Hypothalamus (tissue), 51 donors: Measurements from ENCODE around the gene LRRN4CL.
A peak's percentile ranks its signal among the peaks of the same experiment; 100 is the strongest.
"Not testable (repeated sequence)": the region's sequence is repeated elsewhere in the genome, so short reads cannot be mapped to it uniquely, and the experiment has no call there.

Source experiments
- DNase-seq, 51 donors: peaks; one replicate each; lab custom pipeline; 2025; lab: John Stamatoyannopoulos, UW

Gene LRRN4CL

GRCh38 chr11:62710001-62710345 is 20.6 kb upstream of the LRRN4CL start:
- DNase-seq: peak in 5 of 51 donors; percentile 40 to 67 (median 53)

GRCh38 chr11:62709247-62710000 is 20.1 kb upstream of the LRRN4CL start:
- peak; percentile 56 to 98 (median 93) for DNase-seq

GRCh38 chr11:62708793-62709192 is 19.5 kb upstream of the LRRN4CL start:
- no peak for DNase-seq

GRCh38 chr11:62708392-62708791 is 19.1 kb upstream of the LRRN4CL start:
- peak in 3 of 51 donors; percentile 11 to 33 (median 17) for DNase-seq

- DNase-seq: peak in 46 of 51 donors; percentile 8 to 91 (median 76)
These were observed 18.0 kb upstream of the LRRN4CL start, which contains the start of the genes BSCL2 and GNG3 for GRCh38 chr11:62707277-62707861. TSS of gene BSCL2 (minus strand) at chr11:62707424. CDS start at chr11:62707195, 229 bp downstream. TSS of gene GNG3 (plus strand) at chr11:62707676. CDS start at chr11:62708296, 620 bp downstream.

- no peak for DNase-seq
These were observed 17.5 kb upstream of the LRRN4CL start for GRCh38 chr11:62706850-62707247.

- peak; percentile 35 to 98 (median 93) for DNase-seq
These were observed 16.8 kb upstream of the LRRN4CL start for GRCh38 chr11:62705880-62706849.

GRCh38 chr11:62705413-62705812 is 16.1 kb upstream of the LRRN4CL start:
- DNase-seq: no peak

GRCh38 chr11:62703921-62704320 is 14.6 kb upstream of the LRRN4CL start:
- not testable (repeated sequence) for DNase-seq

GRCh38 chr11:62702246-62702645 is 12.9 kb upstream of the LRRN4CL start:
- DNase-seq: peak in 1 of 51 donors; percentile 7

GRCh38 chr11:62694455-62695167 is 5.3 kb upstream of the LRRN4CL start:
- DNase-seq: peak in 39 of 51 donors; percentile 7 to 77 (median 44)

GRCh38 chr11:62693624-62694023 is 4.3 kb upstream of the LRRN4CL start:
- DNase-seq: not testable (repeated sequence)

- DNase-seq: no peak
These were observed 839 bp downstream of the LRRN4CL start for GRCh38 chr11:62688491-62688890.

- no peak for DNase-seq
These were observed 1.6 kb downstream of the LRRN4CL start for GRCh38 chr11:62687508-62688396.

- DNase-seq: no peak
These were observed 6.8 kb downstream of the LRRN4CL start for GRCh38 chr11:62682518-62682917.

GRCh38 chr11:62680825-62681240 is 8.5 kb downstream of the LRRN4CL start:
- DNase-seq: no peak

GRCh38 chr11:62678770-62679696 is 10.3 kb downstream of the LRRN4CL start, which contains the start of gene UBXN1:
TSS of gene UBXN1 (minus strand) at chr11:62679073. CDS start at chr11:62678923, 150 bp downstream.
- peak; percentile 58 to 93 (median 81) for DNase-seq

- DNase-seq: no peak
These were observed 10.9 kb downstream of the LRRN4CL start for GRCh38 chr11:62678433-62678769.
